ENCODE results near the gene CALM3. TPM values are rescaled to one million over a fixed set of nuclear protein-coding genes. Genes with fewer than 3 reads are reported as not detected.

Gene CALM3
- total RNA-seq, 1 donor from 2014 or later: 231 TPM

- no peaks in the 10 kb centered on the region for H3K27me3 Mint-ChIP-seq (ENCODE audit: low read depth)
- peaks cover 11% of the 10 kb centered on the region for H3K36me3 Mint-ChIP-seq
- TF ChIP-seq, protein P1, sequence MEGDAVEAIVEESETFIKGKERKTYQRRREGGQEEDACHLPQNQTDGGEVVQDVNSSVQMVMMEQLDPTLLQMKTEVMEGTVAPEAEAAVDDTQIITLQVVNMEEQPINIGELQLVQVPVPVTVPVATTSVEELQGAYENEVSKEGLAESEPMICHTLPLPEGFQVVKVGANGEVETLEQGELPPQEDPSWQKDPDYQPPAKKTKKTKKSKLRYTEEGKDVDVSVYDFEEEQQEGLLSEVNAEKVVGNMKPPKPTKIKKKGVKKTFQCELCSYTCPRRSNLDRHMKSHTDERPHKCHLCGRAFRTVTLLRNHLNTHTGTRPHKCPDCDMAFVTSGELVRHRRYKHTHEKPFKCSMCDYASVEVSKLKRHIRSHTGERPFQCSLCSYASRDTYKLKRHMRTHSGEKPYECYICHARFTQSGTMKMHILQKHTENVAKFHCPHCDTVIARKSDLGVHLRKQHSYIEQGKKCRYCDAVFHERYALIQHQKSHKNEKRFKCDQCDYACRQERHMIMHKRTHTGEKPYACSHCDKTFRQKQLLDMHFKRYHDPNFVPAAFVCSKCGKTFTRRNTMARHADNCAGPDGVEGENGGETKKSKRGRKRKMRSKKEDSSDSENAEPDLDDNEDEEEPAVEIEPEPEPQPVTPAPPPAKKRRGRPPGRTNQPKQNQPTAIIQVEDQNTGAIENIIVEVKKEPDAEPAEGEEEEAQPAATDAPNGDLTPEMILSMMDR (IDR thresholded peaks at IDR 0.05; ENCODE audit: unreplicated experiment): no peak
- no peak for DNase-seq (ENCODE audit: low spot score in 2 of 2, unreplicated experiment in 2 of 2)
- H3K27ac Mint-ChIP-seq: no peak overlapping the region
- H3K4me3 Mint-ChIP-seq: no peak overlapping the region
- H3K4me1 Mint-ChIP-seq: peaks cover 21% of the 10 kb centered on the region
- H3K9me3 Mint-ChIP-seq: no peaks in the 10 kb centered on the region
These were observed 4.9 kb downstream of the CALM3 start for GRCh38 chr19:46606019-46606418.

DNA sequence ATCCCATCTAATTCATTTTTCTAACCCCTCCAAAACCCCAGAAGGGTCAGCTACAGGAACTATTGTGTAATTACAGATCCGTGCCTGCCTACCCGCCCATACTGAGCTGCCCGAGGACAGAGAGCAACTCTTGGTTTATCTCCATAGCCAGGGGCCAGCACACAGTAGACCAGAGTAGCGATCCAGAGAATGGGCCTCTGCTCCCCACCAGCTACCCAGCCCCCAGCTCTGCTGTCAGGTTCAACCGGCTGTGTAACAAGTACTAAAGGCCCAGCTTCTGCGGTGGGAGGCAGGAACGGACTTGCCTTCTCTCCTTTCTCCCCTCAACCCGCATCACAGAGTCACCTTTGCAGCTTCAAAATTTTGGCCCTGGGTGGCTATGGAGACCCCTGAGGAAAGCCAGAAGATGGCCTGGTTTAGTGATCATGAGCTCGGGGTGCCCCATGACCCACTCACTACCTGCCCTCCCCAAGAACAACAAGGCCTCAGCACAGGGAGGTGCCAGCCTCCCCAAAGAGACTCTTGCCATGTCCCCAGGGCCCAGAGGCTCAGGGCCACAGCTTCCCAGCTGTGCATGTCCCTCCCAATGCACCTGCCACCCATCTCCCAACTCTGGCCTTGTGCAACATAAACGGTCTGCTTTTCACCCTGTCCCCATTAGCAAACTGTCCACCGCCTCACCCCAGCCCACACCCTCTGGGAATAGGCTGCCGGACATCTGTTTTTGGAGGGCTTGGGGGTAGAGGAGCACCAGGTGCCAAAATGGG lies 5.7 kb downstream of the CALM3 start:
- Mint-ChIP-seq H3K9me3 (no peaks in the 10 kb centered on the region), H3K27ac (no peak overlapping the region), H3K4me3 (no peak overlapping the region), H3K36me3 (peaks cover 11% of the 10 kb centered on the region), H3K27me3 (ENCODE audit: low read depth) (no peaks in the 10 kb centered on the region), H3K4me1 (peaks cover 21% of the 10 kb centered on the region)
- no peak for DNase-seq (ENCODE audit: low spot score in 2 of 2, unreplicated experiment in 2 of 2)
- TF ChIP-seq, protein P1 (IDR thresholded peaks at IDR 0.05; ENCODE audit: unreplicated experiment): no peak

GRCh38 chr19:46607448-46607841 lies 6.3 kb downstream of the CALM3 start:
- DNase-seq (ENCODE audit: low spot score in 2 of 2, unreplicated experiment in 2 of 2): peak in 1 of 2 experiments; percentile 16
- Mint-ChIP-seq H3K9me3 (no peaks in the 10 kb centered on the region), H3K27me3 (ENCODE audit: low read depth) (no peaks in the 10 kb centered on the region), H3K27ac (no peak overlapping the region), H3K36me3 (peaks cover 11% of the 10 kb centered on the region), H3K4me3 (no peak overlapping the region), H3K4me1 (peaks cover 16% of the 10 kb centered on the region)
- TF ChIP-seq, protein P1 (IDR thresholded peaks at IDR 0.05; ENCODE audit: unreplicated experiment): no peak

GRCh38 chr19:46608178-46608577 lies 7.0 kb downstream of the CALM3 start:
- no peak for DNase-seq (ENCODE audit: low spot score in 2 of 2, unreplicated experiment in 2 of 2)
- TF ChIP-seq, protein P1 (IDR thresholded peaks at IDR 0.05; ENCODE audit: unreplicated experiment): no peak
- no peaks in the 10 kb centered on the region for H3K27me3 Mint-ChIP-seq (ENCODE audit: low read depth)
- H3K27ac Mint-ChIP-seq: no peak overlapping the region
- no peaks in the 10 kb centered on the region for H3K9me3 Mint-ChIP-seq
- peaks cover 8% of the 10 kb centered on the region for H3K4me1 Mint-ChIP-seq
- peaks cover 11% of the 10 kb centered on the region for H3K36me3 Mint-ChIP-seq
- no peak overlapping the region for H3K4me3 Mint-ChIP-seq

DNA sequence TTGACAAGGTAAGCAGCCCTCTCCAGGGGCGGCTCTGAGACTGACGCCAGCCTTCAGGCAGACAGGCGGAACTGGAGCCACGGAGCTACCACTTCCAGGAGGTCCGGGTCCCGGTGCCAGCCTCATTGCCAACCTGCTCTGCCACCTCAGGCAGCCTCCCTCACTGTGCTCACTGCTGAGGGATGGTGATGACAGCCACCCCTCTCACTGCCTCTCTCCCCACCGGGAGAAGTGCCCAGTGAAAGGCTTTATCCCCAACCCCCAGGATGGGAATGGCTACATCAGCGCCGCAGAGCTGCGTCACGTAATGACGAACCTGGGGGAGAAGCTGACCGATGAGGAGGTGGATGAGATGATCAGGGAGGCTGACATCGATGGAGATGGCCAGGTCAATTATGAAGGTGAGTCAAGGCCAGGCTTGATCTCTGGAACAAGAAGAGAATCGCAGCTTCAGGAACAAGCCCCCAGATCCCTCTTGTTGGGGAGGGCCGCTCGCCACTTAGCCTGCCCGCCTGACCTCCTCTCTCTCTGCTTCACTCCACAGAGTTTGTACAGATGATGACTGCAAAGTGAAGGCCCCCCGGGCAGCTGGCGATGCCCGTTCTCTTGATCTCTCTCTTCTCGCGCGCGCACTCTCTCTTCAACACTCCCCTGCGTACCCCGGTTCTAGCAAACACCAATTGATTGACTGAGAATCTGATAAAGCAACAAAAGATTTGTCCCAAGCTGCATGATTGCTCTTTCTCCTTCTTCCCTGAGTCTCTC lies 7.6 kb downstream of the CALM3 start:
- Mint-ChIP-seq H3K9me3 (no peaks in the 10 kb centered on the region), H3K4me3 (no peak overlapping the region), H3K36me3 (peaks cover 11% of the 10 kb centered on the region), H3K4me1 (peaks cover 3% of the 10 kb centered on the region), H3K27me3 (ENCODE audit: low read depth) (no peaks in the 10 kb centered on the region), H3K27ac (no peak overlapping the region)
- TF ChIP-seq, protein P1 (IDR thresholded peaks at IDR 0.05; ENCODE audit: unreplicated experiment): no peak
- no peak for DNase-seq (ENCODE audit: low spot score in 2 of 2, unreplicated experiment in 2 of 2)
